ENCODE measurements around the gene ITGA4. TPM values are rescaled to one million over a fixed set of nuclear protein-coding genes. Genes with fewer than 3 reads are reported as not detected.
A peak's percentile ranks its signal among the peaks of the same experiment; 100 is the strongest.
"Not testable (repeated sequence)": the region's sequence is repeated elsewhere in the genome, so short reads cannot be mapped to it uniquely, and the experiment has no call there.

The ITGA4 gene
- total RNA-seq = 10 to 100 TPM in 1 of 2 donors, 1 to 10 TPM in 1; 3.0 to 12.0 TPM
- long read RNA-seq, partial matches to known transcripts = 0 of 1 reads
- long read RNA-seq, other reads (novel, unspliced or antisense) = 1 of 1 reads

- intact Hi-C loops (cut with DNase I, micrococcal nuclease) = no loop called here
- DNase-seq (peak; percentile 66 to 87), ATAC-seq (peak; percentile 97)
These were observed at the start of gene ITGA4 for GRCh38 chr2:181457121-181457740. Gene ITGA4, plus strand, starts transcription at chr2:181457386. Its CDS starts 269 bp downstream, at chr2:181457655.

GRCh38 chr2:181408861-181409260 is 48.3 kb upstream of the ITGA4 start:
- intact Hi-C loops (cut with DNase I, micrococcal nuclease) = no loop called here
- ATAC-seq = no peak
- no peak for DNase-seq

GRCh38 chr2:181411105-181411849 is 45.9 kb upstream of the ITGA4 start:
- intact Hi-C loops (cut with DNase I, micrococcal nuclease) = no loop called here
- ATAC-seq (no peak), DNase-seq (peak; percentile 38 to 70)

- DNase-seq (no peak), ATAC-seq (no peak)
- intact Hi-C loops (cut with DNase I, micrococcal nuclease) = no loop called here
These were observed 37.9 kb upstream of the ITGA4 start for GRCh38 chr2:181419129-181419855.

GRCh38 chr2:181420259-181421130 is 36.7 kb upstream of the ITGA4 start:
- intact Hi-C loops (cut with DNase I, micrococcal nuclease) = no loop called here
- DNase-seq (no peak), ATAC-seq (no peak)

GRCh38 chr2:181421131-181421458 is 36.1 kb upstream of the ITGA4 start:
- ATAC-seq (no peak), DNase-seq (no peak)
- intact Hi-C loops (cut with DNase I, micrococcal nuclease) = no loop called here

- ATAC-seq = no peak
- no peak for DNase-seq
- intact Hi-C loops (cut with DNase I, micrococcal nuclease) = no loop called here
These were observed 35.7 kb upstream of the ITGA4 start for GRCh38 chr2:181421464-181421863.

GRCh38 chr2:181426672-181427071 is 30.5 kb upstream of the ITGA4 start:
- DNase-seq = no peak
- intact Hi-C loops (cut with DNase I, micrococcal nuclease) = no loop called here
- no peak for ATAC-seq

- ATAC-seq = no peak
- DNase-seq = no peak
- intact Hi-C loops (cut with DNase I, micrococcal nuclease) = no loop called here
These were observed 26.6 kb upstream of the ITGA4 start for GRCh38 chr2:181430406-181431118.

- DNase-seq (no peak), ATAC-seq (no peak)
- intact Hi-C loops (cut with DNase I, micrococcal nuclease) = no loop called here
These were observed 25.5 kb upstream of the ITGA4 start for GRCh38 chr2:181431674-181432073.

GRCh38 chr2:181438261-181438660 is 18.9 kb upstream of the ITGA4 start:
- ATAC-seq = no peak

GRCh38 chr2:181440344-181440743 is 16.8 kb upstream of the ITGA4 start:
- intact Hi-C loops (cut with DNase I, micrococcal nuclease) = no loop called here
- peak; percentile 98 for ATAC-seq

More at GRCh38 chr2:181438261-181438660, 18.9 kb upstream of the ITGA4 start:
- intact Hi-C loops (cut with DNase I, micrococcal nuclease) = no loop called here
- peak in 1 of 2 donors; percentile 21 for DNase-seq

GRCh38 chr2:181440919-181441318 is 16.3 kb upstream of the ITGA4 start:
- intact Hi-C loops (cut with DNase I, micrococcal nuclease) = no loop called here
- ATAC-seq = no peak
- no peak for DNase-seq

More at GRCh38 chr2:181440344-181440743, 16.8 kb upstream of the ITGA4 start:
- DNase-seq = no peak

GRCh38 chr2:181441670-181442069 is 15.5 kb upstream of the ITGA4 start:
- ATAC-seq (peak; percentile 34), DNase-seq (no peak)
- intact Hi-C loops (cut with DNase I, micrococcal nuclease) = no loop called here

- ATAC-seq = no peak
- no peak for DNase-seq
- intact Hi-C loops (cut with DNase I, micrococcal nuclease) = no loop called here
These were observed 12.5 kb upstream of the ITGA4 start for GRCh38 chr2:181444654-181445053.

GRCh38 chr2:181446985-181447384 is 10.2 kb upstream of the ITGA4 start:
- ATAC-seq = no peak
- DNase-seq = no peak
- intact Hi-C loops (cut with DNase I, micrococcal nuclease) = no loop called here

- ATAC-seq; DNase-seq; intact Hi-C loops (cut with DNase I, micrococcal nuclease): not testable (repeated sequence)
These were observed 7.9 kb upstream of the ITGA4 start for GRCh38 chr2:181449278-181449677.

Measured in left colon (tissue), 2 donors.